Thyroid gland (tissue), 4 donors: Measurements from ENCODE around the gene LBHD1.

ENCODE experiments used
- CTCF ChIP-seq, 6 experiments: fragments of 200-600 bp in 3 of 6; fragments of 450-650 bp in 3 of 6; sonication (generic) in 3 of 6; IDR thresholded peaks; one replicate each; pipeline ENCODE4 v1.5.1; 2016 to 2019; ENCODE audit warnings: antibody characterized with exemption in 6 of 6, mild to moderate bottlenecking in 2 of 6, inconsistent platforms in 1 of 6, moderate library complexity in 1 of 6
- POLR2A ChIP-seq, 2 donors: fragments of 450-650 bp; IDR thresholded peaks; one replicate each; pipeline ENCODE4 v1.6.1; 2017; ENCODE audit warnings: antibody characterized with exemption in 2 of 2, mild to moderate bottlenecking in 2 of 2, moderate library complexity in 1 of 2

DNA sequence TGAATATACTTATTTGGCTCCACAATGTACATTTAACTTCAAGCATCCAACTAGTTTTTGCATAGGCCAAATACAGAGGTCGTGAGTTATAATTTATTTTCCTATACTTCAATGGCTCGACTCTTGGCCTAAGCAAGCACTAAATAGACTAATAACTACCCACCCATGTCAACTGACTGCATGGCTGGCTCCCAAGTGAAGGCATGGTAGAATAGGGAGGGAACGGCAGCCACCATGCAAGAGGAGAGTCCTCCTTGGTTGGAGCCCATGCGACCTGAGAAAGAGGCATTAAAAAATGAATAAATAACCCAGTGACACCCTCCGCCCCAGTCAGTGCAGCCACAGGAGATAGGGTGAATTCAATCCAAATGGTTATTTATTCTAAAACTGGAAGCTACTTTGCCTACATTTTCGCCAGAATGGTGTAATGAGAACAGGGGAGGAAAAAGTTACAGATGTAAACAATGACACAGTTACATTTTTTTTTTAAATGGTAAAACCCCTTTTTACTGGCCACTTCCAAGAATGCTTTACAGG lies 40.3 kb upstream of the LBHD1 start:
- no peak for TF ChIP-seq CTCF (IDR thresholded peaks at IDR 0.05)
- TF ChIP-seq POLR2A (IDR thresholded peaks at IDR 0.05): no peak
